Stimulated activated CD8-positive, alpha-beta memory T cell treated with anti-CD3 and anti-CD28 coated beads, Interleukin-12 subunit alpha, Interleukin-12 subunit beta, amount 100 ng/mL, for 1 hour (primary cell): Measurements from ENCODE around the gene MYLK.

Experiments used
- DNase-seq: peaks from one replicate; pipeline ENCODE4 v3.0.0-alpha.2; 2020; ENCODE audit warnings: low read depth

Gene MYLK

GRCh38 chr3:123678108-123678511 is 206.0 kb downstream of the MYLK start:
- DNase-seq, result no peak

- DNase-seq, result no peak
These were observed 211.5 kb downstream of the MYLK start for GRCh38 chr3:123672429-123673146.

- no peak for DNase-seq
These were observed 213.4 kb downstream of the MYLK start for GRCh38 chr3:123670743-123671142.

GRCh38 chr3:123668906-123669305 is 215.2 kb downstream of the MYLK start:
- no peak for DNase-seq

- DNase-seq, result no peak
These were observed 216.3 kb downstream of the MYLK start for GRCh38 chr3:123667784-123668183.

GRCh38 chr3:123664753-123665152 is 219.4 kb downstream of the MYLK start:
- DNase-seq, result no peak

GRCh38 chr3:123663977-123664376 is 220.2 kb downstream of the MYLK start:
- no peak for DNase-seq

- no peak for DNase-seq
These were observed 222.2 kb downstream of the MYLK start for GRCh38 chr3:123661973-123662372.

- DNase-seq, result no peak
These were observed 223.2 kb downstream of the MYLK start for GRCh38 chr3:123660900-123661299.

GRCh38 chr3:123660141-123660675 is 223.9 kb downstream of the MYLK start:
- DNase-seq, result no peak

GRCh38 chr3:123658852-123659206 is 225.3 kb downstream of the MYLK start:
- DNase-seq, result no peak

GRCh38 chr3:123658118-123658851 is 225.8 kb downstream of the MYLK start:
- DNase-seq, result no peak

GRCh38 chr3:123657568-123657967 is 226.6 kb downstream of the MYLK start:
- DNase-seq, result no peak

- no peak for DNase-seq
These were observed 227.0 kb downstream of the MYLK start for GRCh38 chr3:123657111-123657510.

GRCh38 chr3:123656691-123657090 is 227.4 kb downstream of the MYLK start:
- no peak for DNase-seq

GRCh38 chr3:123656274-123656673 is 227.9 kb downstream of the MYLK start:
- DNase-seq, result no peak

- no peak for DNase-seq
These were observed 228.7 kb downstream of the MYLK start for GRCh38 chr3:123655400-123655799.

- DNase-seq, result no peak
These were observed 230.9 kb downstream of the MYLK start for GRCh38 chr3:123653221-123653682.

- no peak for DNase-seq
These were observed 231.7 kb downstream of the MYLK start for GRCh38 chr3:123652342-123652984.

- no peak for DNase-seq
These were observed 232.4 kb downstream of the MYLK start for GRCh38 chr3:123651449-123652341.

- DNase-seq, result no peak
These were observed 234.0 kb downstream of the MYLK start for GRCh38 chr3:123650101-123650500.
